IMR-90 (cell line): ENCODE measurements around the gene RTN4IP1. TPM values are rescaled to one million over a fixed set of nuclear protein-coding genes. Genes with fewer than 3 reads are reported as not detected.

ENCODE experiments used
- ATAC-seq: fragments of 200-7000 bp; cut with Tn5 transposase; 2 replicates; pipeline ENCODE4 v1.9.1; 2020; ENCODE audit warnings: low read depth, mild to moderate bottlenecking, moderate library complexity
- BruUV-seq: library from RNA; stranded (reverse); fragments of 400-500 nt; replicated peaks from 2 replicates; lab custom pipeline; 2021; lab: Mats Ljungman, UMichigan
- CTCF ChIA-PET: fragments of 300-600 bp; formaldehyde crosslinking; extraction: SDS; loops from one replicate; lab custom pipeline; 2021; ENCODE audit warnings: antibody characterized with exemption; lab: Yijun Ruan, JAX
- POLR2A ChIA-PET: fragments of 300-600 bp; sonication (Branson Sonifier 250); formaldehyde crosslinking; loops from one replicate; lab custom pipeline; 2022; ENCODE audit warnings: antibody characterized with exemption; ENCODE audit not compliant: unreplicated experiment; lab: Charles Lee
- DNase-seq: peaks from one replicate; pipeline ENCODE4 v3.0.0; 2013
- H2AFZ ChIP-seq: replicated peaks from 2 replicates; pipeline ENCODE3; 2013; ENCODE audit warnings: low read length, mild to moderate bottlenecking; ENCODE audit not compliant: poor library complexity
- H2AK5ac ChIP-seq: 2 replicates; pipeline ENCODE4 v1.6.1; 2013; ENCODE audit warnings: low read depth, low read length, inconsistent platforms
- H2AK9ac ChIP-seq: replicated peaks from 2 replicates; pipeline ENCODE3; 2013; ENCODE audit warnings: mild to moderate bottlenecking, low read depth, low read length, moderate library complexity; ENCODE audit not compliant: poor library complexity
- H2BK120ac ChIP-seq: 2 replicates; pipeline ENCODE4 v1.6.1; 2013; ENCODE audit warnings: low read depth, low read length, inconsistent platforms
- H2BK15ac ChIP-seq: 3 replicates; pipeline ENCODE4 v1.6.1; 2013; ENCODE audit warnings: low read depth, low read length, inconsistent platforms
- H2BK20ac ChIP-seq: 2 replicates; pipeline ENCODE4 v1.6.1; 2013; ENCODE audit warnings: low read depth, mild to moderate bottlenecking, inconsistent platforms, low read length, moderate library complexity
- H2BK5ac ChIP-seq: 2 replicates; pipeline ENCODE4 v1.6.1; 2013; ENCODE audit warnings: mild to moderate bottlenecking, low read depth, low read length, inconsistent platforms; ENCODE audit not compliant: poor library complexity, severe bottlenecking
- H3K14ac ChIP-seq: replicated peaks from 2 replicates; pipeline ENCODE4 v1.6.1; 2013; ENCODE audit warnings: low read depth, low read length, inconsistent platforms
- H3K18ac ChIP-seq: 2 replicates; pipeline ENCODE4 v1.6.1; 2013; ENCODE audit warnings: low read depth, low read length, control low read depth
- H3K23ac ChIP-seq: 2 replicates; pipeline ENCODE4 v1.6.1; 2013; ENCODE audit warnings: low read depth, low read length, inconsistent platforms
- H3K27ac ChIP-seq: 2 replicates; pipeline ENCODE4 v1.5.1; 2013; ENCODE audit warnings: mild to moderate bottlenecking, control low read depth, low read length; ENCODE audit not compliant: insufficient read depth
- H3K27me3 ChIP-seq: 2 replicates; pipeline ENCODE4 v1.6.1; 2013; ENCODE audit warnings: low read length; ENCODE audit not compliant: control insufficient read depth, insufficient read depth
- H3K36me3 ChIP-seq: 2 replicates; pipeline ENCODE4 v1.6.1; 2013; ENCODE audit warnings: low read length, mixed read lengths; ENCODE audit not compliant: control insufficient read depth, insufficient read depth
- H3K4ac ChIP-seq: 2 replicates; pipeline ENCODE4 v1.6.1; 2013; ENCODE audit warnings: low read depth, low read length, inconsistent platforms
- H3K4me1 ChIP-seq: 2 replicates; pipeline ENCODE4 v1.6.1; 2013; ENCODE audit warnings: low read length, mixed read lengths; ENCODE audit not compliant: control insufficient read depth, insufficient read depth
- H3K4me2 ChIP-seq: 2 replicates; pipeline ENCODE4 v1.6.1; 2013; ENCODE audit warnings: low read depth, mild to moderate bottlenecking, control low read depth, low read length, moderate library complexity
- H3K4me3 ChIP-seq: 2 replicates; pipeline ENCODE4 v1.5.1; 2013; ENCODE audit warnings: low read depth, mild to moderate bottlenecking, control low read depth, low read length, moderate library complexity; ENCODE audit not compliant: insufficient read depth
- H3K56ac ChIP-seq: 2 replicates; pipeline ENCODE4 v1.6.1; 2013; ENCODE audit warnings: low read length, inconsistent platforms; ENCODE audit not compliant: insufficient read depth; ENCODE audit errors: extremely low read depth
- H3K79me1 ChIP-seq, 2 experiments: 2 replicates each; pipeline ENCODE4 v1.6.1; 2013; ENCODE audit warnings: low read length in 2 of 2, inconsistent platforms in 1 of 2, low read depth in 1 of 2
- H3K9ac ChIP-seq: 2 replicates; pipeline ENCODE4 v1.6.1; 2013; ENCODE audit warnings: low read depth, low read length, control low read depth
- H3K9me1 ChIP-seq: 2 replicates; pipeline ENCODE4 v1.6.1; 2013; ENCODE audit warnings: low read length, inconsistent platforms; ENCODE audit not compliant: insufficient read depth
- H3K9me3 ChIP-seq: 2 replicates; pipeline ENCODE4 v1.6.1; 2013; ENCODE audit warnings: low read length; ENCODE audit not compliant: control insufficient read depth, insufficient read depth
- H4K20me1 ChIP-seq: 2 replicates; pipeline ENCODE4 v1.6.1; 2013; ENCODE audit warnings: low read length, inconsistent platforms; ENCODE audit not compliant: insufficient read depth
- H4K5ac ChIP-seq: 2 replicates; pipeline ENCODE4 v1.6.1; 2013; ENCODE audit warnings: mild to moderate bottlenecking, low read depth, low read length, control low read depth
- H4K8ac ChIP-seq, 2 experiments: 2 replicates each; pipeline ENCODE4 v1.6.1; 2013; ENCODE audit warnings: low read depth in 2 of 2, low read length in 2 of 2, control low read depth in 1 of 2, inconsistent platforms in 1 of 2
- H4K91ac ChIP-seq: 2 replicates; pipeline ENCODE4 v1.6.1; 2013; ENCODE audit warnings: low read depth, low read length, inconsistent platforms; ENCODE audit not compliant: insufficient read depth
- BHLHE40 ChIP-seq: fragments of 150-350 bp; IDR thresholded peaks from 2 replicates; pipeline ENCODE4 v1.6.1; 2016; ENCODE audit warnings: mild to moderate bottlenecking, low read depth, low read length
- CEBPB ChIP-seq: IDR thresholded peaks from 2 replicates; pipeline ENCODE4 v1.6.1; 2012; ENCODE audit warnings: low read depth, low read length, improper control_type of control experiment
- CTCF ChIP-seq: conservative IDR thresholded peaks from 2 replicates; pipeline ENCODE4 v1.5.1; 2012; ENCODE audit warnings: mild to moderate bottlenecking, low read depth, low read length, improper control_type of control experiment
- MAFK ChIP-seq: IDR thresholded peaks from 2 replicates; pipeline ENCODE4 v1.6.1; 2012; ENCODE audit warnings: low read depth, low read length, improper control_type of control experiment
- MAZ ChIP-seq: IDR thresholded peaks from 2 replicates; pipeline ENCODE4 v1.6.1; 2012; ENCODE audit warnings: low read depth, mild to moderate bottlenecking, low read length, improper control_type of control experiment, moderate library complexity, borderline replicate concordance
- MXI1 ChIP-seq: IDR thresholded peaks from 2 replicates; pipeline ENCODE4 v1.6.1; 2012; ENCODE audit warnings: low read depth, mild to moderate bottlenecking, low read length, moderate library complexity, borderline replicate concordance
- NFE2L2 ChIP-seq: fragments of 150-350 bp; IDR thresholded peaks from 2 replicates; pipeline ENCODE4 v1.6.1; 2016; ENCODE audit warnings: low read depth, mild to moderate bottlenecking, low read length
- POLR2A ChIP-seq: IDR thresholded peaks from 2 replicates; pipeline ENCODE4 v1.6.1; 2012; ENCODE audit warnings: mild to moderate bottlenecking, low read depth, low read length
- RAD21 ChIP-seq: IDR thresholded peaks from 2 replicates; pipeline ENCODE4 v1.6.1; 2012; ENCODE audit warnings: low read length, improper control_type of control experiment
- RCOR1 ChIP-seq: IDR thresholded peaks from 2 replicates; pipeline ENCODE4 v1.6.1; 2012; ENCODE audit warnings: mild to moderate bottlenecking, low read length, improper control_type of control experiment; ENCODE audit not compliant: insufficient replicate concordance
- RFX5 ChIP-seq: IDR thresholded peaks from 2 replicates; pipeline ENCODE4 v1.8.0; 2012; ENCODE audit warnings: low read depth, mild to moderate bottlenecking, low read length, moderate library complexity
- SMC3 ChIP-seq: fragments of 150-350 bp; IDR thresholded peaks from 2 replicates; pipeline ENCODE4 v1.6.1; 2016; ENCODE audit warnings: low read depth, mild to moderate bottlenecking, antibody characterized with exemption, low read length, moderate library complexity
- USF2 ChIP-seq: fragments of 150-350 bp; IDR thresholded peaks from 2 replicates; pipeline ENCODE4 v1.6.1; 2017; ENCODE audit warnings: mild to moderate bottlenecking, antibody characterized with exemption, low read length, low read depth
- WGBS, 2 experiments: methylation state at CpG; one replicate each; pipeline versions ENCODE4 v1.1.5 to v1.1.7; 2013; ENCODE audit warnings: missing lambda C conversion rate in 2 of 2; ENCODE audit not compliant: insufficient read length in 1 of 2; ENCODE audit errors: extremely low coverage in 2 of 2; 5-methylcytosine and 5-hydroxymethylcytosine counted together
- dilution Hi-C: fragments of 300-500 bp; cut with HindIII; formaldehyde crosslinking; loops from one replicate; pipeline ENCODE4 v1.14.3; 2018; ENCODE audit warnings: low sequenced_read_pairs; ENCODE audit not compliant: unreplicated experiment
- in situ Hi-C: fragments of 300-500 bp; cut with MboI; formaldehyde crosslinking; loops from 3 replicates; pipeline ENCODE4 v1.14.3; 2019; ENCODE audit warnings: low sequenced_read_pairs, inconsistent platforms, mixed read lengths
- intact Hi-C: fragments of 100-400 bp; cut with micrococcal nuclease; formaldehyde crosslinking; loops from 2 replicates; pipeline ENCODE4 v1.10.0; 2022
- polyA plus RNA-seq, 3 experiments: library from polyadenylated mRNA; depleted of rRNA; stranded (reverse); fragments of >200 nt; gene quantifications; 2 replicates each; pipeline ENCODE4 v1.2.3, GENCODE V29; 2012; ENCODE audit warnings: low replicate concordance in 1 of 3
- total RNA-seq: library from RNA; depleted of rRNA; stranded (reverse); fragments of >200 nt; gene quantifications from 2 replicates; pipeline ENCODE4 v1.2.3, GENCODE V29; 2012

Gene RTN4IP1
- total and polyA plus RNA-seq, 2 of the 4 experiments (the other 2 are of a cell fraction) = 5.7 to 9.9 TPM

GRCh38 chr6:106634565-106634964 is 5.3 kb upstream of the RTN4IP1 start:
- in situ Hi-C loops (no loop called here), intact Hi-C loops (no loop called here), dilution Hi-C loops (no loop called here)
- peaks cover 16 to 42% of the 10 kb centered on the region in 2 experiments for H3K79me1 ChIP-seq
- ATAC-seq = no peak
- no peak overlapping the region for H3K18ac ChIP-seq
- H2BK120ac ChIP-seq = no peak overlapping the region
- no peak overlapping the region for H2AK9ac ChIP-seq
- peaks cover 2% of the 10 kb centered on the region; the same call in 1 of the 2 replicates for H3K4me1 ChIP-seq
- no peak overlapping the region for H3K9ac ChIP-seq
- no peaks in the 10 kb centered on the region for H3K36me3 ChIP-seq
- H2BK20ac ChIP-seq = no peak overlapping the region
- no peak for DNase-seq
- H3K4me3 ChIP-seq = no peak overlapping the region
- no peak overlapping the region for H4K8ac ChIP-seq
- no peak overlapping the region for H2BK15ac ChIP-seq
- H3K27me3 ChIP-seq = no peaks in the 10 kb centered on the region
- WGBS, 2 experiments = 95% methylated on average over 4 of the region's 5 CpGs; no CpG with 5 or more reads in 1 of the 2 experiments
- no peak overlapping the region for H3K14ac ChIP-seq
- H3K9me1 ChIP-seq = peaks cover 3% of the 10 kb centered on the region; the same call in 1 of the 2 replicates
- no peak overlapping the region for H3K4me2 ChIP-seq
- POLR2A ChIA-PET = no interaction called here
- H4K20me1 ChIP-seq = peaks cover 6% of the 10 kb centered on the region
- no peaks in the 10 kb centered on the region for H3K9me3 ChIP-seq
- no peak overlapping the region for H4K5ac ChIP-seq
- H2BK5ac ChIP-seq = no peak overlapping the region
- no peak overlapping the region for H3K4ac ChIP-seq
- TF ChIP-seq CEBPB (no peak), MXI1 (no peak), RAD21 (no peak), MAZ (no peak), POLR2A (no peak), SMC3 (no peak), RFX5 (no peak), CTCF (no peak), MAFK (no peak), RCOR1 (no peak), USF2 (no peak), BHLHE40 (no peak), NFE2L2 (no peak)
- H2AK5ac ChIP-seq = no peak overlapping the region
- CTCF ChIA-PET = no interaction called here
- H3K27ac ChIP-seq = no peak overlapping the region
- H2AFZ ChIP-seq = no peak overlapping the region
- H4K91ac ChIP-seq = no peak overlapping the region
- H3K23ac ChIP-seq = no peak overlapping the region
- BruUV-seq = no TSS peak
- H3K56ac ChIP-seq = no peak overlapping the region
